K562 (cell line): ENCODE data around the gene NXF1. TPM values are rescaled to one million over a fixed set of nuclear protein-coding genes. Genes with fewer than 3 reads are reported as not detected.
A peak's percentile ranks its signal among the peaks of the same experiment; 100 is the strongest.

Experiments
- CC2D1A ChIP-seq: fragments of 450-650 bp; IDR thresholded peaks from 2 replicates; pipeline ENCODE4 v1.6.1; 2017; ENCODE audit warnings: mild to moderate bottlenecking
- ELF2 ChIP-seq: fragments of 250-450 bp; sonication (Bioruptor Pico); IDR thresholded peaks from 2 replicates; pipeline ENCODE4 v1.5.0; 2021; ENCODE audit warnings: mild to moderate bottlenecking
- EWSR1 ChIP-seq: fragments of 450-650 bp; IDR thresholded peaks from 2 replicates; pipeline ENCODE4 v1.6.1; 2018; ENCODE audit warnings: borderline replicate concordance, mild to moderate bottlenecking, low read depth, moderate library complexity; ENCODE audit not compliant: partially characterized antibody
- FOXM1 ChIP-seq, 2 experiments: fragments of 450-650 bp in 1 of 2; sonication (generic) in 1 of 2; formaldehyde crosslinking in 1 of 2; IDR thresholded peaks; 2 replicates each; pipeline versions ENCODE4 v1.6.1 to v1.9.0; 2017 to 2022; ENCODE audit warnings: low read depth in 2 of 2, mild to moderate bottlenecking in 2 of 2, missing genetic modification reagents in 1 of 2, moderate library complexity in 1 of 2
- HDAC3 ChIP-seq: fragments of 450-650 bp; IDR thresholded peaks from 2 replicates; pipeline ENCODE4 v1.6.1; 2018; ENCODE audit warnings: borderline replicate concordance, mild to moderate bottlenecking, moderate library complexity; ENCODE audit not compliant: partially characterized antibody
- KLF13 ChIP-seq: fragments of 450-650 bp; IDR thresholded peaks from 2 replicates; pipeline ENCODE4 v1.6.1; 2016; ENCODE audit warnings: missing genetic modification characterization, low read depth, mild to moderate bottlenecking, missing compliant biosample characterization, moderate library complexity, borderline replicate concordance
- MAZ ChIP-seq, 2 experiments: fragments of 450-650 bp in 1 of 2; sonication (generic) in 1 of 2; formaldehyde crosslinking; IDR thresholded peaks in 1 of 2; conservative IDR thresholded peaks in 1 of 2; 2 replicates each; pipeline versions ENCODE4 v1.4.0 to v1.5.0; 2020; ENCODE audit warnings: mild to moderate bottlenecking in 1 of 2, missing genetic modification reagents in 1 of 2
- NFRKB ChIP-seq: fragments of 450-650 bp; IDR thresholded peaks from 2 replicates; pipeline ENCODE4 v1.6.1; 2016; ENCODE audit warnings: low read depth
- NR2F6 ChIP-seq: fragments of 450-650 bp; formaldehyde crosslinking; IDR thresholded peaks from 2 replicates; pipeline ENCODE4 v1.4.0; 2020; ENCODE audit warnings: mild to moderate bottlenecking
- RB1 ChIP-seq: fragments of 450-650 bp; IDR thresholded peaks from 2 replicates; pipeline ENCODE4 v1.6.1; 2017; ENCODE audit warnings: low read depth, mild to moderate bottlenecking
- SMARCE1 ChIP-seq: fragments of 450-650 bp; IDR thresholded peaks from 2 replicates; pipeline ENCODE4 v1.7.1; 2016; ENCODE audit warnings: mild to moderate bottlenecking
- SP2 ChIP-seq: IDR thresholded peaks from 2 replicates; pipeline ENCODE4 v1.6.1; 2011; ENCODE audit warnings: mild to moderate bottlenecking, low read depth, low read length, moderate library complexity; ENCODE audit not compliant: poor library complexity, severe bottlenecking; ENCODE audit errors: extremely low read depth
- TAF9B ChIP-seq: fragments of 450-650 bp; IDR thresholded peaks from 2 replicates; pipeline ENCODE4 v1.6.1; 2018; ENCODE audit warnings: mild to moderate bottlenecking; ENCODE audit not compliant: partially characterized antibody
- TRIM28 ChIP-seq: fragments of 450-650 bp; IDR thresholded peaks from 2 replicates; pipeline ENCODE4 v1.6.1; 2017
- XRCC5 ChIP-seq: fragments of 200-400 bp; formaldehyde crosslinking; IDR thresholded peaks from 2 replicates; pipeline ENCODE4 v1.6.1; 2017; ENCODE audit warnings: low read depth, mild to moderate bottlenecking, low read length
- ZNF384 ChIP-seq: IDR thresholded peaks from 2 replicates; pipeline ENCODE4 v1.6.1; 2012; ENCODE audit warnings: low read depth, low read length, improper control_type of control experiment
- ZNF766 ChIP-seq: fragments of 200-800 bp; sonication (Bioruptor generic); conservative IDR thresholded peaks from 2 replicates; pipeline ENCODE4 v1.6.1; 2016; ENCODE audit warnings: missing genetic modification characterization, missing compliant biosample characterization
- ZNF79 ChIP-seq: fragments of 250-450 bp; sonication (Bioruptor Pico); IDR thresholded peaks from 2 replicates; pipeline ENCODE4 v1.4.0; 2020; ENCODE audit warnings: low read depth, mild to moderate bottlenecking, moderate library complexity
- polyA plus RNA-seq, 8 experiments: library from polyadenylated mRNA; depleted of rRNA in 4 of 8; stranded (reverse) in 5 of 8; unstranded in 3 of 8; fragments of >200 nt; fragmentation: Nextera tagmentation in 2 of 8; fragmentation: Illumina TruSeq in 1 of 8; extraction: Ambion mirVana in 2 of 8; extraction: Trizol in 1 of 8; gene quantifications; 2 replicates each; pipeline versions ENCODE4 v1.2.1 to v1.2.3, GENCODE V29; 2011 to 2014; ENCODE audit warnings: inconsistent platforms in 1 of 8, missing spikeins in 1 of 8
- total RNA-seq, 7 experiments: library from RNA; depleted of rRNA in 6 of 7; stranded (reverse); fragments of >200 nt in 6 of 7; fragmentation: Illumina TruSeq in 2 of 7; extraction: Trizol in 2 of 7; gene quantifications; 2 replicates each; pipeline versions ENCODE4 v1.2.1 to v1.2.3, GENCODE V29; 2011 to 2021; ENCODE audit warnings: low replicate concordance in 1 of 7
- TF ChIP-seq, protein P1 (sequence below), 2 experiments: fragments of 200-800 bp in 1 of 2; sonication (Bioruptor generic) in 1 of 2; sonication (generic) in 1 of 2; formaldehyde crosslinking in 1 of 2; IDR thresholded peaks in 1 of 2; conservative IDR thresholded peaks in 1 of 2; 2 replicates each; pipeline versions ENCODE4 v1.5.0 to v1.6.1; 2016 to 2020; ENCODE audit warnings: missing compliant biosample characterization in 1 of 2, missing genetic modification characterization in 1 of 2, missing genetic modification reagents in 1 of 2
- TF ChIP-seq, protein P2 (sequence below): sonication (generic); formaldehyde crosslinking; IDR thresholded peaks from 2 replicates; pipeline ENCODE4 v1.8.0; 2022; ENCODE audit warnings: mild to moderate bottlenecking, missing genetic modification reagents
- TF ChIP-seq, protein P3 (sequence below): fragments of 250-450 bp; sonication (Bioruptor Pico); IDR thresholded peaks from 2 replicates; pipeline ENCODE4 v1.8.0; 2022; ENCODE audit warnings: moderate library complexity, mild to moderate bottlenecking, inconsistent platforms

Gene NXF1
- total and polyA plus RNA-seq, 9 of the 15 experiments (the other 6 are each of a cell fraction or from before 2014, with no cell fraction given), result 18.1 to 98.3 (median 35.8) TPM

DNA sequence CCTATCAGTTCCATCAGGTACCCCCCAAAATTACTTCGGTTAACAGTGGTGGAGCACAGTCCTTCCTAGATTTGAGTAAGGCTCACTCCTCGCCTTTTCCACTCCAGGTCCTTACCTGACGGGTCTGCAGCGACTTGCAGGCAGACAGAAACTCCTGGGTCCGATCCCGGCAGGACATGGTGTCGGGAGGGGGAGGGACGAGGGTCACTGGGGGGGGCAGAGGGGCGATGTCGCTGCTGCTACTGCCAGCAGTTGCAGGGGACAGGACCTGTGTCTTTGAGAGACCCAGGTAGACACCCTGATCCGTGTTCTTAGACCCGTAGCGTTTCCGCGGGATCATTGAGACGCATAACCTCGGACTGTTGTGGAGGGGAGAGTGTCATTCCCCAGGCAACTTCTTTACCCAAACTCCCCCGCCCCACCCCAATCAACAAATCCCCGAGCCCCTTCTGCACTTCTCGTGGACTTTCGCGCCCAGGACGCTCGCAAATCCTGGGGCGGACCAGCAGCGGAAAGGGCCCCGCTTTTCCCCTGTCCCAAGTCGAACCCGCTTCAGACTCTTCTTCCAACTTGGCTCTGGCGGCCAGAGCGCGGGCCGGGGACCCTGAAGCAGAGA is 25.8 kb upstream of the NXF1 start (continued):
- TF ChIP-seq, protein P1, sequence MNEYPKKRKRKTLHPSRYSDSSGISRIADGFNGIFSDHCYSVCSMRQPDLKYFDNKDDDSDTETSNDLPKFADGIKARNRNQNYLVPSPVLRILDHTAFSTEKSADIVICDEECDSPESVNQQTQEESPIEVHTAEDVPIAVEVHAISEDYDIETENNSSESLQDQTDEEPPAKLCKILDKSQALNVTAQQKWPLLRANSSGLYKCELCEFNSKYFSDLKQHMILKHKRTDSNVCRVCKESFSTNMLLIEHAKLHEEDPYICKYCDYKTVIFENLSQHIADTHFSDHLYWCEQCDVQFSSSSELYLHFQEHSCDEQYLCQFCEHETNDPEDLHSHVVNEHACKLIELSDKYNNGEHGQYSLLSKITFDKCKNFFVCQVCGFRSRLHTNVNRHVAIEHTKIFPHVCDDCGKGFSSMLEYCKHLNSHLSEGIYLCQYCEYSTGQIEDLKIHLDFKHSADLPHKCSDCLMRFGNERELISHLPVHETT (CRISPR knock-in tag; conservative IDR thresholded peaks at IDR 0.05 in 1 of 2, IDR thresholded peaks at IDR 0.05 in 1 of 2), result no peak
- TF ChIP-seq MAZ (CRISPR knock-in tag; conservative IDR thresholded peaks at IDR 0.05 in 1 of 2, IDR thresholded peaks at IDR 0.05 in 1 of 2) (0 out of 4 replicates have a peak, but pooled peaks of 1 of the 2 experiments have one; percentile 0), TRIM28 (no peak), ZNF766 (CRISPR knock-in tag) (no peak), SMARCE1 (no peak), RB1 (0 out of 2 replicates have a peak, but pooled peaks have one; percentile 58), TAF9B (no peak), NR2F6 (CRISPR knock-in tag) (no peak), ZNF384 (no peak), CC2D1A (no peak), XRCC5 (0 out of 2 replicates have a peak, but pooled peaks have one; percentile 30), HDAC3 (peak; percentile 81), FOXM1 (IDR thresholded peaks at IDR 0.05; ENCODE audit: low read depth) (peak; percentile 25; the same call in 1 of the 2 replicates), FOXM1 (CRISPR knock-in tag; IDR thresholded peaks at IDR 0.05; ENCODE audit: low read depth) (no peak; the same call in 1 of the 2 replicates), EWSR1 (no peak), NFRKB (no peak), SP2 (no peak), ZNF79 (CRISPR knock-in tag) (no peak), ELF2 (CRISPR knock-in tag) (no peak), KLF13 (tag) (no peak)
- TF ChIP-seq, protein P2, sequence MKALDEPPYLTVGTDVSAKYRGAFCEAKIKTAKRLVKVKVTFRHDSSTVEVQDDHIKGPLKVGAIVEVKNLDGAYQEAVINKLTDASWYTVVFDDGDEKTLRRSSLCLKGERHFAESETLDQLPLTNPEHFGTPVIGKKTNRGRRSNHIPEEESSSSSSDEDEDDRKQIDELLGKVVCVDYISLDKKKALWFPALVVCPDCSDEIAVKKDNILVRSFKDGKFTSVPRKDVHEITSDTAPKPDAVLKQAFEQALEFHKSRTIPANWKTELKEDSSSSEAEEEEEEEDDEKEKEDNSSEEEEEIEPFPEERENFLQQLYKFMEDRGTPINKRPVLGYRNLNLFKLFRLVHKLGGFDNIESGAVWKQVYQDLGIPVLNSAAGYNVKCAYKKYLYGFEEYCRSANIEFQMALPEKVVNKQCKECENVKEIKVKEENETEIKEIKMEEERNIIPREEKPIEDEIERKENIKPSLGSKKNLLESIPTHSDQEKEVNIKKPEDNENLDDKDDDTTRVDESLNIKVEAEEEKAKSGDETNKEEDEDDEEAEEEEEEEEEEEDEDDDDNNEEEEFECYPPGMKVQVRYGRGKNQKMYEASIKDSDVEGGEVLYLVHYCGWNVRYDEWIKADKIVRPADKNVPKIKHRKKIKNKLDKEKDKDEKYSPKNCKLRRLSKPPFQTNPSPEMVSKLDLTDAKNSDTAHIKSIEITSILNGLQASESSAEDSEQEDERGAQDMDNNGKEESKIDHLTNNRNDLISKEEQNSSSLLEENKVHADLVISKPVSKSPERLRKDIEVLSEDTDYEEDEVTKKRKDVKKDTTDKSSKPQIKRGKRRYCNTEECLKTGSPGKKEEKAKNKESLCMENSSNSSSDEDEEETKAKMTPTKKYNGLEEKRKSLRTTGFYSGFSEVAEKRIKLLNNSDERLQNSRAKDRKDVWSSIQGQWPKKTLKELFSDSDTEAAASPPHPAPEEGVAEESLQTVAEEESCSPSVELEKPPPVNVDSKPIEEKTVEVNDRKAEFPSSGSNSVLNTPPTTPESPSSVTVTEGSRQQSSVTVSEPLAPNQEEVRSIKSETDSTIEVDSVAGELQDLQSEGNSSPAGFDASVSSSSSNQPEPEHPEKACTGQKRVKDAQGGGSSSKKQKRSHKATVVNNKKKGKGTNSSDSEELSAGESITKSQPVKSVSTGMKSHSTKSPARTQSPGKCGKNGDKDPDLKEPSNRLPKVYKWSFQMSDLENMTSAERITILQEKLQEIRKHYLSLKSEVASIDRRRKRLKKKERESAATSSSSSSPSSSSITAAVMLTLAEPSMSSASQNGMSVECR, result peak; percentile 29
- TF ChIP-seq, protein P3, sequence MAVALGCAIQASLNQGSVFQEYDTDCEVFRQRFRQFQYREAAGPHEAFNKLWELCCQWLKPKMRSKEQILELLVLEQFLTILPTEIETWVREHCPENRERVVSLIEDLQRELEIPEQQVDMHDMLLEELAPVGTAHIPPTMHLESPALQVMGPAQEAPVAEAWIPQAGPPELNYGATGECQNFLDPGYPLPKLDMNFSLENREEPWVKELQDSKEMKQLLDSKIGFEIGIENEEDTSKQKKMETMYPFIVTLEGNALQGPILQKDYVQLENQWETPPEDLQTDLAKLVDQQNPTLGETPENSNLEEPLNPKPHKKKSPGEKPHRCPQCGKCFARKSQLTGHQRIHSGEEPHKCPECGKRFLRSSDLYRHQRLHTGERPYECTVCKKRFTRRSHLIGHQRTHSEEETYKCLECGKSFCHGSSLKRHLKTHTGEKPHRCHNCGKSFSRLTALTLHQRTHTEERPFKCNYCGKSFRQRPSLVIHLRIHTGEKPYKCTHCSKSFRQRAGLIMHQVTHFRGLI (CRISPR knock-in tag), result no peak
